Stimulated activated CD4-positive, alpha-beta T cell treated with anti-CD3 and anti-CD28 coated beads, Interleukin-12 subunit alpha, Interleukin-12 subunit beta, amount 100 ng/mL, for 4 hours (primary cell): Measurements from ENCODE around the gene STARD13.

ENCODE experiments used
- DNase-seq: peaks from one replicate; pipeline ENCODE4 v3.0.0-alpha.2; 2020

Gene STARD13

DNA sequence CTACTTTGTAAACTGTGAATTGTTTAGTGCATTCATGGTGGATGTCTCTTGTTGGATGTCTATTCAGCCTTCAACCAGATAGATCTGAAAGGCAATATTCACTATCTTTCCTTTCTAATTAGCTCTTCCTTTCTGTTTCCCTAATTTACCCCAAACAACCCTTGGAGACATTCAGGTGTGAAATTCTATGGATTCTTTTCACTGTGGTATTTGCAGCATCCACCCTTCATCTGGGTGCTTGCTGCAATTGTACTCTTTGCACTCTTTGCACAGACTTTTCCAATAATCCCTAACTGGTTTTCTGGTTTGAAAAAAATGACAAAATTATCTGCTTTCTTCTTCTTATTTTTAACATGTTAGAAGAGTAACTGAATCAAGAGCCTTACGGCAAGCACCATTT lies 212.8 kb downstream of the STARD13 start:
- DNase-seq: no peak

DNA sequence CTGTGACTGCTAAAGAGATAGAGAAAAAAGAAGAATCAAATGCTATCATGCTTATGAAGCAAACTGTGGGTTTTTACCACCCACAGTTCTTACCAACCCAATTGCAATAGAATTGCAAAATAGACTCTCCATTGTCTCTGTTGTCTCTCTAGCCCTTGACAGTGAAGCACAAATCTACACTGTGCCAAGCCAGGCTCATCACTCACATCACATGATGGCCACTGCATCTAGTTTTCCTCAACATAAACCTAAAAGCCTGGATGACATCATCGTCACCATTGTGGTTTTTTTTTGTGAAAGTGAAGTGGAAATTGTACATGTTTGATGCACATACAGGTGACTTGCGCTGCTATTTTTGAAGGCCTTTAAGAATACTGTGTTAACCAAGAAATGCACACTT lies 213.3 kb downstream of the STARD13 start:
- no peak for DNase-seq

DNA sequence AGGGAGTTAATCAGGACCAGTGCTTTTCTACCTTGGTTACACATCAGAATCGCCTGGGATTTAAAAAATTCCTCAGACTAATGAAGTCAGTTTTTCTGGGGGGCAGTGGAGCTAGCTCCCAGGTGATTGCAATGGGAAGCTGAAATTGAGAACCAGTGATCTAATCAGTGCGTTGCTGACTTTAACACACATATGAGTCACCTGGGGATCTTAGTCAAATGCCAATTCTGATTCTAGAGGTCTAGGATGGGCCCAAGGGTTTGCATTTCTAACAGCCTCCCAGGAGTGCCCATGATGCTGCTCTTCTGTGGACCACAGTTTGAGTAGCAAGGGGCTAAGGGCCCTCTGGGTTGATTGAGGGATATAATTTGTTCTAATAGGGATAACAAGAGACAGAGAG lies 214.8 kb downstream of the STARD13 start:
- DNase-seq: no peak

GRCh38 chr13:33069365-33069764 lies 216.2 kb downstream of the STARD13 start:
- no peak for DNase-seq

DNA sequence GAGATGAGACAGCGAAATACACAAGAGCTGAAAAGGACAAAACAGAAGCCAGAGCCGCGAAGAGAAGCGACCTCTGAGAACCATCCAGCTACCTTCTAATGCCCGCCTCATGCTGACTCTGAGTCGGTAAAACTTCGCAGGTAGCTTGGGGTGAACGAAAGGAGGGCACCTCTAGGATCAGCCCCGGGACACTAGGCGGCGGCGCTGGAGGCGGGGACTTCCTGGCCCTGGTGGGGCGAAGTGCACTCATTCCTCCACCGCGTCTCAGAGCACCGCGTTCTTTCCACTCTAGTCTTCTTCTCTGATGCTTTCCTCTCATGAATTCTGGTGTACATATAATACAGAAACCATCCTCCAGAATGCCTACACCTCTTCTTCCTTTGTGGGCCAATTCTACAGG lies 219.2 kb downstream of the STARD13 start:
- no peak for DNase-seq

- no peak for DNase-seq
These were observed 224.7 kb downstream of the STARD13 start for GRCh38 chr13:33060815-33061214.

GRCh38 chr13:33058776-33059327 lies 226.7 kb downstream of the STARD13 start:
- DNase-seq: no peak

DNA sequence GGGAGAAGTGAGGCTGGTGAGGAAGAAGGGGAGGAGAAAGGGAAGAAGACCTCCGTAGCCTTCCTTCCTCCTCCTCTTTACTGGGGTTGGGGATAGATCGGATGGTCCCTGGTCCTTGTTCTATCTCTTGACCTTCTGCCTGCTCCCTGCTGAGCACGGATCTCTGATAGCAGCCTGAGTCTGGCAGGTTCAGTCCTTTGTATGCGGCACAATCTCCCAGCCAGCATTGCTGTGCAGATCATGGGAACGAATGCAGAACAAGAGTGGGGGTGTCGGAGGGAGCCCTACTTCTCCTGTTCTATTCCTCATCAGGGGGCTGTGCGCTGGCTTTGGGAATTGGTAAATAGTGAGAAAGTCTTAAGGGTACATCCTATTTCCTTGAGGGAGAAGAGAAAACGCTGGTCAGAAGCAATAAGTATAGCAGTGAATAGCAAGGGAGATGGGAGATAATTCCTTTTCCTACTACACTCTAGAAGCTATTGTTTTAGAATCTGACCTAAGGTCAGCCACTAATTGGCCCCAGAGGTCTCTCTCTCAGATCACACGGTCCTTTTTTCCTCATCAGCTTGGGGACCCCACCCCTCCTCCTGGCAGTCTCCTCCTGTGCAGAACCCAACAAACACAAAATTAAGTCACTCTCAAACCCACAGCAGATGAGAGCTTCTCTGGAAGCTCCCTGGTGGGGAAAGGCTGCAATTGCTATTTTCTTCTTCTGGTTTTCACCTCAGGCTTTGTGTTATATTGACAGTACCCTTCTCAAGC lies 228.4 kb downstream of the STARD13 start:
- DNase-seq: no peak

- DNase-seq: no peak
These were observed 232.0 kb downstream of the STARD13 start for GRCh38 chr13:33053397-33054066.
